Fibroblast of villous mesenchyme (primary cell): ENCODE results near the gene EIF3K. TPM values are rescaled to one million over a fixed set of nuclear protein-coding genes. Genes with fewer than 3 reads are reported as not detected.
A peak's percentile ranks its signal among the peaks of the same experiment; 100 is the strongest.

Source experiments
- DNase-seq: peaks from one replicate; pipeline ENCODE4 v3.0.0-alpha.2; 2010; ENCODE audit warnings: low read depth
- H3K4me3 ChIP-seq: 2 replicates; pipeline ENCODE4 v1.5.1; 2011; ENCODE audit warnings: low read depth, mild to moderate bottlenecking, low read length
- total RNA-seq: library from RNA; depleted of rRNA; stranded (reverse); fragments of >200 nt; gene quantifications from 2 replicates; pipeline ENCODE4 v1.2.3, GENCODE V29; 2012
- TF ChIP-seq, protein P1 (sequence below): IDR thresholded peaks from 2 replicates; pipeline ENCODE4 v1.5.1; 2012; ENCODE audit warnings: low read depth, mild to moderate bottlenecking, low read length; ENCODE audit not compliant: insufficient read depth

Gene EIF3K
- total RNA-seq, 1 donor: 152 TPM

- peak; percentile 88 for DNase-seq
- no peak overlapping the region for H3K4me3 ChIP-seq
- TF ChIP-seq, protein P1, sequence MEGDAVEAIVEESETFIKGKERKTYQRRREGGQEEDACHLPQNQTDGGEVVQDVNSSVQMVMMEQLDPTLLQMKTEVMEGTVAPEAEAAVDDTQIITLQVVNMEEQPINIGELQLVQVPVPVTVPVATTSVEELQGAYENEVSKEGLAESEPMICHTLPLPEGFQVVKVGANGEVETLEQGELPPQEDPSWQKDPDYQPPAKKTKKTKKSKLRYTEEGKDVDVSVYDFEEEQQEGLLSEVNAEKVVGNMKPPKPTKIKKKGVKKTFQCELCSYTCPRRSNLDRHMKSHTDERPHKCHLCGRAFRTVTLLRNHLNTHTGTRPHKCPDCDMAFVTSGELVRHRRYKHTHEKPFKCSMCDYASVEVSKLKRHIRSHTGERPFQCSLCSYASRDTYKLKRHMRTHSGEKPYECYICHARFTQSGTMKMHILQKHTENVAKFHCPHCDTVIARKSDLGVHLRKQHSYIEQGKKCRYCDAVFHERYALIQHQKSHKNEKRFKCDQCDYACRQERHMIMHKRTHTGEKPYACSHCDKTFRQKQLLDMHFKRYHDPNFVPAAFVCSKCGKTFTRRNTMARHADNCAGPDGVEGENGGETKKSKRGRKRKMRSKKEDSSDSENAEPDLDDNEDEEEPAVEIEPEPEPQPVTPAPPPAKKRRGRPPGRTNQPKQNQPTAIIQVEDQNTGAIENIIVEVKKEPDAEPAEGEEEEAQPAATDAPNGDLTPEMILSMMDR: no peak
Observed at GRCh38 chr19:38667661-38668171, 48.7 kb downstream of the EIF3K start.

DNA sequence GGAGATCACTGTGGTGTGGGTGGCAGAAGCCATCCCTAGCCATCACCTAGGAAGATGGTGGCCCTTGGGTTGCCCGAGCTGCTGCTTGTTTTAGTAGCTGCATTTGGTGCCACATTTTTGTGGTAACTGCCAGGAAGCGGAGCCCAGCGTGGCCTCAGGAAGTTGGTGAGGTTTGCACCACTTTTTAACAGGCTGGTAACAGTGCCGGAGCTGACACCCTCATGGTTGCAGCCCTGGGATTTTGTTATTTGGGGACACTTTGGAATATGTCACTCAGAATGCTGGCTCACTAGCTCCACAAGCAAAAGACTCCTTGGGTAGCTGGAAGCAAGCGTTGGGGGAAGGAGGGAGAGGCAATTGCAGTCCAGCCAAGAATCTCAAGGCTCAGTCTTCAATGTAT is 50.6 kb downstream of the EIF3K start:
- H3K4me3 ChIP-seq: no peak overlapping the region
- DNase-seq: no peak
- TF ChIP-seq, protein P1: no peak

DNA sequence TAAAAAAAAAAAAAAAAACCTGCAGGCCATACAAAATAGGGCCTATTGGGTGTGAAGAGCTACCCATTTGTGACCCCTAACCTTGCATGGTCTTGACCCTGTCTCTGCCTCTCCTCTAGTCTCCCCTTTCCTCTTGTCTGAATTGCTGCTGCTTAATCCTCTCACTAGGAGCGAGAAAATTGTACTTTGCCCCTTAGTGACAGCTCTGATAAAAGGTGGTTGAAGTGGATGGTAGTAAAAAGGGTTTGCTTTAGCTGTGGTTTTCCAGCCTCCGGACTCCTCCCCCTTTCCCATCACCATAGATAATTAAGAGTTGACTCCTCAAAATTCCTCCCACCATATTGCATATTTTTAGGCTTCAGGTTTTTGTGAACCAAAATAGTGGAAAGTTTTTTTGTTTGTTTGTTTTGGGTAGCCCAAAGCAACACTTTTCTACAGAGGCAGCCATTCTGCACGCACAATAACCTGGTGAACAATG is 52.0 kb downstream of the EIF3K start:
- DNase-seq: peak; percentile 82
- TF ChIP-seq, protein P1: no peak
- no peak overlapping the region for H3K4me3 ChIP-seq

DNA sequence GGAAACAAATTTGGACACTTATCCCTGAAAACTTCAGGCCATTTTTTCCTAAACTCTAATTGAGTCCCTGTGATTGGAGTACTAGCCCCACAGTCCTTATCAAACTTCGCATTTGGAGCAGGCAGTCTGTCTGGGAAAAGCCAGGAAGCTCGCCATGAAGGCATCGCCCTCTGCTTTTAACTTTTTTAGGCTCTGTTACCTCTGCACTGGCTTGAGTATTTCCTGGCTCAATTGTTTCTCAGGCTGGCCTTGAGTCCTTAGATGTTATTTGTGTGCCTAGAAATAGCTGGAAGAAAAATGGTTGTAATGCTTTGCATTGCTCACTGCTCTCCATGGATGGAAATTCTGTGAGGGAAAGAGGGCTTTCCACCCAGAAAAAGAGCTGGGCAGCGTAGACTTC is 52.7 kb downstream of the EIF3K start:
- no peak for DNase-seq
- H3K4me3 ChIP-seq: no peak overlapping the region
- TF ChIP-seq, protein P1: no peak

- H3K4me3 ChIP-seq: no peak overlapping the region
- no peak for DNase-seq
- TF ChIP-seq, protein P1: no peak
Observed at GRCh38 chr19:38673030-38673429, 54.0 kb downstream of the EIF3K start.

- TF ChIP-seq, protein P1: no peak
- DNase-seq: peak; percentile 83
- H3K4me3 ChIP-seq: no peak overlapping the region
Observed at GRCh38 chr19:38674388-38675171, 55.6 kb downstream of the EIF3K start.
